HCT116 (cell line): Measurements from ENCODE around the gene RUNDC3A. TPM values are rescaled to one million over a fixed set of nuclear protein-coding genes. Genes with fewer than 3 reads are reported as not detected.

Source experiments
- ATAC-seq: fragments of 200-7000 bp; cut with Tn5 transposase; 2 replicates; pipeline ENCODE4 v1.9.1; 2020; ENCODE audit warnings: mild to moderate bottlenecking, moderate library complexity
- BruUV-seq: library from RNA; stranded (reverse); fragments of 400-500 nt; replicated peaks from 2 replicates; lab custom pipeline; 2021; lab: Mats Ljungman, UMichigan
- CTCF ChIA-PET: fragments of 300-600 bp; sonication (Branson Sonifier 250); formaldehyde crosslinking; loops from one replicate; lab custom pipeline; 2021; ENCODE audit warnings: antibody characterized with exemption; lab: Charles Lee
- POLR2A ChIA-PET: fragments of 300-600, 350-600 bp; sonication (Branson Sonifier 250); formaldehyde crosslinking; loops from one replicate; lab custom pipeline; 2021; ENCODE audit warnings: antibody characterized with exemption; lab: Charles Lee
- RAD21 ChIA-PET, 2 experiments: fragments of 300-600 bp; sonication (Branson Sonifier 250); formaldehyde crosslinking; loops; one replicate each; lab custom pipeline; 2023; ENCODE audit warnings: low total read pairs in 2 of 2; ENCODE audit not compliant: uncharacterized antibody in 2 of 2, unreplicated experiment in 2 of 2, low non-redundant PET in 1 of 2; lab: Charles Lee
- DNase-seq: peaks from one replicate; pipeline ENCODE4 v3.0.0-alpha.2; 2010; ENCODE audit warnings: low read depth, low spot score
- H2AFZ ChIP-seq: fragments of 200-600 bp; shearing (Covaris generic), sonication (generic); 2 replicates; pipeline ENCODE4 v1.6.1; 2017; ENCODE audit warnings: low read depth, mixed run types, mixed read lengths, antibody characterized with exemption, low read length; ENCODE audit not compliant: poor library complexity, severe bottlenecking
- H3K27ac ChIP-seq: 2 replicates; pipeline ENCODE4 v1.5.1; 2012; ENCODE audit warnings: low read depth, low read length
- H3K27me3 ChIP-seq: fragments of 200-600 bp; sonication (generic); 2 replicates; pipeline ENCODE4 v1.6.1; 2016; ENCODE audit warnings: mixed run types, low read length, mixed read lengths; ENCODE audit not compliant: insufficient read depth
- H3K36me3 ChIP-seq, 2 experiments: fragments of 200-500 bp in 1 of 2; fragments of 200-600 bp in 1 of 2; sonication (Bioruptor generic) in 1 of 2; sonication (generic) in 1 of 2; 2 replicates each; pipeline versions ENCODE4 v1.5.1 to v1.6.1; 2014 to 2016; ENCODE audit warnings: low read length in 2 of 2, inconsistent platforms in 1 of 2, mixed read lengths in 1 of 2, mixed run types in 1 of 2; ENCODE audit not compliant: insufficient read depth in 2 of 2, control insufficient read depth in 1 of 2
- H3K4me1 ChIP-seq, 2 experiments: fragments of 200-600 bp in 1 of 2; sonication (generic) in 1 of 2; 2 replicates each; pipeline versions ENCODE4 v1.5.1 to v1.6.1; 2012 to 2017; ENCODE audit warnings: low read length in 2 of 2, inconsistent platforms in 1 of 2, mild to moderate bottlenecking in 1 of 2, mixed read lengths in 1 of 2, mixed run types in 1 of 2, moderate library complexity in 1 of 2; ENCODE audit not compliant: insufficient read depth in 2 of 2, control insufficient read depth in 1 of 2
- H3K4me2 ChIP-seq: fragments of 200-600 bp; sonication (generic); 2 replicates; pipeline ENCODE4 v1.6.1; 2017; ENCODE audit warnings: mixed run types, low read length, mixed read lengths
- H3K4me3 ChIP-seq, 2 experiments: fragments of 200-600 bp in 1 of 2; sonication (generic) in 1 of 2; replicated peaks in 1 of 2; 2 replicates each; pipeline ENCODE4 v1.5.1; 2011 to 2016; ENCODE audit warnings: low read length in 2 of 2, control low read depth in 1 of 2, low read depth in 1 of 2, mild to moderate bottlenecking in 1 of 2, mixed read lengths in 1 of 2, mixed run types in 1 of 2
- H3K79me2 ChIP-seq: fragments of 200-600 bp; sonication (generic); 2 replicates; pipeline ENCODE4 v1.6.1; 2017; ENCODE audit warnings: mild to moderate bottlenecking, mixed run types, low read length, moderate library complexity, mixed read lengths; ENCODE audit not compliant: insufficient read depth
- H3K9ac ChIP-seq: fragments of 200-600 bp; sonication (generic); 2 replicates; pipeline ENCODE4 v1.6.1; 2016; ENCODE audit warnings: low read length, mixed read lengths
- H3K9me2 ChIP-seq: fragments of 200-600 bp; sonication (generic), shearing (Covaris generic); 2 replicates; pipeline ENCODE4 v1.6.1; 2017; ENCODE audit warnings: mixed run types, mild to moderate bottlenecking, moderate library complexity; ENCODE audit not compliant: insufficient read depth
- H3K9me3 ChIP-seq, 2 experiments: fragments of 200-500 bp in 1 of 2; fragments of 200-600 bp in 1 of 2; sonication (Bioruptor generic) in 1 of 2; sonication (generic) in 1 of 2; 2 replicates each; pipeline ENCODE4 v1.6.1; 2014 to 2017; ENCODE audit warnings: low read length in 2 of 2, mixed read lengths in 2 of 2, inconsistent platforms in 1 of 2, low read depth in 1 of 2, mild to moderate bottlenecking in 1 of 2, mixed run types in 1 of 2, moderate library complexity in 1 of 2; ENCODE audit not compliant: control insufficient read depth in 1 of 2, insufficient read depth in 1 of 2
- H4K20me1 ChIP-seq: fragments of 200-600 bp; sonication (generic), shearing (Covaris generic); 2 replicates; pipeline ENCODE4 v1.6.1; 2017; ENCODE audit warnings: mixed run types, mild to moderate bottlenecking, moderate library complexity; ENCODE audit not compliant: insufficient read depth
- ATF3 ChIP-seq: IDR thresholded peaks from 2 replicates; pipeline ENCODE4 v1.6.1; 2012
- CBX3 ChIP-seq: IDR thresholded peaks from 2 replicates; pipeline ENCODE4 v1.6.1; 2012; ENCODE audit warnings: low read depth
- CTCF ChIP-seq, 3 experiments: fragments of 200-600 bp in 1 of 3; sonication (generic) in 1 of 3; IDR thresholded peaks in 2 of 3; conservative IDR thresholded peaks in 1 of 3; 2 replicates each; pipeline ENCODE4 v1.5.1; 2012 to 2017; ENCODE audit warnings: low read depth in 2 of 3, low read length in 2 of 3, antibody characterized with exemption in 1 of 3, borderline replicate concordance in 1 of 3, control low read depth in 1 of 3, mild to moderate bottlenecking in 1 of 3, mixed read lengths in 1 of 3, mixed run types in 1 of 3, moderate library complexity in 1 of 3; ENCODE audit not compliant: insufficient read depth in 1 of 3
- RAD21 ChIP-seq: IDR thresholded peaks from 2 replicates; pipeline ENCODE4 v1.6.1; 2012; ENCODE audit warnings: low read depth, mild to moderate bottlenecking
- SIN3A ChIP-seq: IDR thresholded peaks from 2 replicates; pipeline ENCODE4 v1.6.1; 2012; ENCODE audit warnings: low read depth
- ZNF274 ChIP-seq: fragments of 200-500 bp; sonication (Bioruptor generic); IDR thresholded peaks from 2 replicates; pipeline ENCODE4 v1.6.1; 2014; ENCODE audit warnings: mild to moderate bottlenecking, low read depth, low read length, inconsistent platforms
- intact Hi-C: fragments of 100-400 bp; cut with micrococcal nuclease; formaldehyde crosslinking; loops from 2 replicates; pipeline ENCODE4 v1.10.0; 2022
- total RNA-seq: library from RNA; stranded (reverse); gene quantifications from one replicate; pipeline ENCODE4 v1.2.1, GENCODE V29; 2021; ENCODE audit not compliant: unreplicated experiment

The RUNDC3A gene
- total RNA-seq, 1 experiment from 2014 or later: 0.61 TPM

- TF ChIP-seq SIN3A (peak; percentile 97), CBX3 (no peak; the same call in none of the 2 replicates), ATF3 (no peak)
- TF ChIP-seq, all 23 proteins: peak for 7
These were observed 36.6 kb downstream of the RUNDC3A start, which contains the start of gene GRN (continued) for GRCh38 chr17:44344939-44345453.

GRCh38 chr17:44345454-44346026 is 37.1 kb downstream of the RUNDC3A start:
- TF ChIP-seq ZNF274 (no peak), RAD21 (peak; percentile 81), CTCF (IDR thresholded peaks at IDR 0.05 in 2 of 3, conservative IDR thresholded peaks at IDR 0.05 in 1 of 3; ENCODE audit: borderline replicate concordance in 1 of 3, insufficient read depth in 1 of 3, low read depth in 2 of 3, low read length in 2 of 3) (peak; percentile 56 to 78 (median 60))
- Histone ChIP-seq H3K4me3 (peak overlapping the region; percentile 74 to 97), H3K4me1 (peaks cover 4 to 18% of the 10 kb centered on the region in 2 experiments; a peak in 3 of 4 replicates), H3K36me3 (no peaks in the 10 kb centered on the region; a peak in 1 of 4 replicates), H3K9ac (peak overlapping the region; percentile 71), H3K79me2 (no peaks in the 10 kb centered on the region), H3K27ac (peak overlapping the region; percentile 67), H2AFZ (no peak overlapping the region), H4K20me1 (no peaks in the 10 kb centered on the region), H3K9me2 (no peaks in the 10 kb centered on the region), H3K9me3 (no peaks in the 10 kb centered on the region), H3K4me2 (peak overlapping the region; percentile 90), H3K27me3 (no peaks in the 10 kb centered on the region)
- ChIA-PET POLR2A (interaction anchor here (0.6 to 1.7 kb wide), 12 partner anchors 12 to 818 kb away, joined by 3 to 7 read pairs (median 4); partner anchors contain the start of genes SLC25A39 and TMUB2), CTCF (interaction anchor here (0.9 to 3.3 kb wide), 15 partner anchors 13 to 402 kb away, joined by 3 to 19 read pairs (median 6); partner anchors contain the start of genes FAM171A2, SLC25A39 and TMUB2), RAD21 (interaction anchor here in 1 of 2 experiments (0.6 kb wide), 1 partner anchor 262 kb away, joined by 4 read pairs; no protein-coding TSS in a partner anchor)
- DNase-seq (peak; percentile 57), ATAC-seq (peak; percentile 53)
- BruUV-seq: TSS peak; percentile 77
- intact Hi-C loops: no loop called here
